ENCODE data around the gene GABRB1. TPM values are rescaled to one million over a fixed set of nuclear protein-coding genes. Genes with fewer than 3 reads are reported as not detected.
"Not testable (repeated sequence)": the region's sequence is repeated elsewhere in the genome, so short reads cannot be mapped to it uniquely, and the experiment has no call there.

The GABRB1 gene
- total RNA-seq, 1 experiment from 2014 or later: not detected

GRCh38 chr4:47374477-47374876 is 343.1 kb downstream of the GABRB1 start:
- H3K9me3 ChIP-seq (replicated peaks): no peaks in the 10 kb centered on the region
- no peak overlapping the region for H3K27ac ChIP-seq
- H3K4me1 ChIP-seq: no peaks in the 10 kb centered on the region
- H3K36me3 ChIP-seq: no peaks in the 10 kb centered on the region
- DNase-seq: no peak
- no peak overlapping the region for H3K4me3 ChIP-seq
- H3K27me3 ChIP-seq: no peaks in the 10 kb centered on the region

- H3K27ac ChIP-seq; H3K9me3 ChIP-seq (replicated peaks); DNase-seq; H3K4me3 ChIP-seq; H3K27me3 ChIP-seq; H3K36me3 ChIP-seq; H3K4me1 ChIP-seq: not testable (repeated sequence)
These were observed 346.7 kb downstream of the GABRB1 start for GRCh38 chr4:47378021-47378530.

GRCh38 chr4:47381172-47381571 is 349.8 kb downstream of the GABRB1 start:
- H3K4me3 ChIP-seq: no peak overlapping the region
- no peak for DNase-seq
- H3K36me3 ChIP-seq: no peaks in the 10 kb centered on the region
- no peaks in the 10 kb centered on the region for H3K9me3 ChIP-seq (replicated peaks)
- H3K27me3 ChIP-seq: no peaks in the 10 kb centered on the region
- H3K4me1 ChIP-seq: no peaks in the 10 kb centered on the region
- H3K27ac ChIP-seq: no peak overlapping the region

GRCh38 chr4:47382846-47383360 is 351.5 kb downstream of the GABRB1 start:
- H3K9me3 ChIP-seq (replicated peaks): no peaks in the 10 kb centered on the region
- no peak overlapping the region for H3K4me3 ChIP-seq
- no peaks in the 10 kb centered on the region for H3K4me1 ChIP-seq
- no peaks in the 10 kb centered on the region for H3K36me3 ChIP-seq
- no peaks in the 10 kb centered on the region for H3K27me3 ChIP-seq
- no peak for DNase-seq
- H3K27ac ChIP-seq: no peak overlapping the region

- Histone ChIP-seq H3K27ac (no peak overlapping the region), H3K36me3 (no peaks in the 10 kb centered on the region), H3K9me3 (replicated peaks) (no peaks in the 10 kb centered on the region), H3K4me3 (no peak overlapping the region), H3K4me1 (no peaks in the 10 kb centered on the region), H3K27me3 (no peaks in the 10 kb centered on the region)
- peak in 1 of 2 experiments; percentile 41 for DNase-seq
These were observed 352.6 kb downstream of the GABRB1 start for GRCh38 chr4:47383829-47384427.

- Histone ChIP-seq H3K4me1 (no peaks in the 10 kb centered on the region), H3K9me3 (replicated peaks) (no peaks in the 10 kb centered on the region), H3K4me3 (no peak overlapping the region), H3K27me3 (no peaks in the 10 kb centered on the region), H3K36me3 (no peaks in the 10 kb centered on the region), H3K27ac (no peak overlapping the region)
- no peak for DNase-seq
These were observed 354.8 kb downstream of the GABRB1 start for GRCh38 chr4:47386146-47386545.

GRCh38 chr4:47386561-47387235 is 355.3 kb downstream of the GABRB1 start:
- Histone ChIP-seq H3K4me1 (no peaks in the 10 kb centered on the region), H3K9me3 (replicated peaks) (no peaks in the 10 kb centered on the region), H3K27ac (no peak overlapping the region), H3K36me3 (no peaks in the 10 kb centered on the region), H3K27me3 (no peaks in the 10 kb centered on the region), H3K4me3 (no peak overlapping the region)
- no peak for DNase-seq

- Histone ChIP-seq H3K4me1 (no peaks in the 10 kb centered on the region), H3K4me3 (no peak overlapping the region), H3K27ac (no peak overlapping the region), H3K9me3 (replicated peaks) (no peaks in the 10 kb centered on the region), H3K36me3 (no peaks in the 10 kb centered on the region), H3K27me3 (no peaks in the 10 kb centered on the region)
- DNase-seq: no peak
These were observed 359.2 kb downstream of the GABRB1 start for GRCh38 chr4:47390428-47391125.

GRCh38 chr4:47391256-47391655 is 359.9 kb downstream of the GABRB1 start:
- H3K36me3 ChIP-seq: no peaks in the 10 kb centered on the region
- H3K4me1 ChIP-seq: no peaks in the 10 kb centered on the region
- no peaks in the 10 kb centered on the region for H3K27me3 ChIP-seq
- no peak overlapping the region for H3K27ac ChIP-seq
- no peaks in the 10 kb centered on the region for H3K9me3 ChIP-seq (replicated peaks)
- no peak overlapping the region for H3K4me3 ChIP-seq
- DNase-seq: no peak

GRCh38 chr4:47406408-47406807 is 375.0 kb downstream of the GABRB1 start:
- Histone ChIP-seq H3K9me3 (replicated peaks) (no peaks in the 10 kb centered on the region), H3K36me3 (no peaks in the 10 kb centered on the region), H3K4me3 (no peak overlapping the region), H3K27me3 (no peaks in the 10 kb centered on the region), H3K27ac (no peak overlapping the region), H3K4me1 (no peaks in the 10 kb centered on the region)
- no peak for DNase-seq

- Histone ChIP-seq H3K27me3 (no peaks in the 10 kb centered on the region), H3K4me3 (no peak overlapping the region), H3K4me1 (no peaks in the 10 kb centered on the region), H3K27ac (no peak overlapping the region), H3K9me3 (replicated peaks) (no peaks in the 10 kb centered on the region), H3K36me3 (no peaks in the 10 kb centered on the region)
- no peak for DNase-seq
These were observed 378.9 kb downstream of the GABRB1 start for GRCh38 chr4:47410271-47410670.

- DNase-seq: peak in 1 of 2 experiments; percentile 3
These were observed 382.2 kb downstream of the GABRB1 start for GRCh38 chr4:47413521-47413920.

GRCh38 chr4:47415719-47416118 is 384.4 kb downstream of the GABRB1 start:
- Histone ChIP-seq H3K4me1 (no peaks in the 10 kb centered on the region), H3K9me3 (replicated peaks) (no peaks in the 10 kb centered on the region), H3K4me3 (no peak overlapping the region), H3K27ac (no peak overlapping the region), H3K36me3 (no peaks in the 10 kb centered on the region), H3K27me3 (no peaks in the 10 kb centered on the region)
- DNase-seq: no peak

More at GRCh38 chr4:47413521-47413920, 382.2 kb downstream of the GABRB1 start:
- Histone ChIP-seq H3K4me1 (no peaks in the 10 kb centered on the region), H3K27me3 (no peaks in the 10 kb centered on the region), H3K4me3 (no peak overlapping the region), H3K27ac (no peak overlapping the region), H3K9me3 (replicated peaks) (no peaks in the 10 kb centered on the region), H3K36me3 (no peaks in the 10 kb centered on the region)

- Histone ChIP-seq H3K9me3 (replicated peaks) (no peaks in the 10 kb centered on the region), H3K27ac (no peak overlapping the region), H3K4me1 (no peaks in the 10 kb centered on the region), H3K36me3 (no peaks in the 10 kb centered on the region), H3K27me3 (no peaks in the 10 kb centered on the region), H3K4me3 (no peak overlapping the region)
- DNase-seq: no peak
These were observed 386.8 kb downstream of the GABRB1 start for GRCh38 chr4:47418147-47418546.

- Histone ChIP-seq H3K4me1 (no peaks in the 10 kb centered on the region), H3K27ac (no peak overlapping the region), H3K4me3 (no peak overlapping the region), H3K27me3 (no peaks in the 10 kb centered on the region), H3K9me3 (replicated peaks) (no peaks in the 10 kb centered on the region), H3K36me3 (no peaks in the 10 kb centered on the region)
- DNase-seq: no peak
These were observed 387.9 kb downstream of the GABRB1 start for GRCh38 chr4:47419296-47419695.
